ENCODE results near the gene HID1.

GRCh38 chr17:74917430-74917829 is 55.1 kb downstream of the HID1 start:
- TF ChIP-seq EZH2phosphoT487 (IDR thresholded peaks at IDR 0.05; ENCODE audit: insufficient read depth, low read depth) (no peak), EZH2 (IDR thresholded peaks at IDR 0.05; ENCODE audit: insufficient read depth, poor library complexity, severe bottlenecking) (no peak)
